Measurements from ENCODE around the gene BAIAP2.

The BAIAP2 gene

GRCh38 chr17:81039854-81040758 lies 5.2 kb downstream of the BAIAP2 start:
- peak; percentile 68 for DNase-seq (ENCODE audit: low read depth)
- H3K4me3 ChIP-seq (ENCODE audit: low read depth, low read length), result no peak overlapping the region
- TF ChIP-seq, protein P1, sequence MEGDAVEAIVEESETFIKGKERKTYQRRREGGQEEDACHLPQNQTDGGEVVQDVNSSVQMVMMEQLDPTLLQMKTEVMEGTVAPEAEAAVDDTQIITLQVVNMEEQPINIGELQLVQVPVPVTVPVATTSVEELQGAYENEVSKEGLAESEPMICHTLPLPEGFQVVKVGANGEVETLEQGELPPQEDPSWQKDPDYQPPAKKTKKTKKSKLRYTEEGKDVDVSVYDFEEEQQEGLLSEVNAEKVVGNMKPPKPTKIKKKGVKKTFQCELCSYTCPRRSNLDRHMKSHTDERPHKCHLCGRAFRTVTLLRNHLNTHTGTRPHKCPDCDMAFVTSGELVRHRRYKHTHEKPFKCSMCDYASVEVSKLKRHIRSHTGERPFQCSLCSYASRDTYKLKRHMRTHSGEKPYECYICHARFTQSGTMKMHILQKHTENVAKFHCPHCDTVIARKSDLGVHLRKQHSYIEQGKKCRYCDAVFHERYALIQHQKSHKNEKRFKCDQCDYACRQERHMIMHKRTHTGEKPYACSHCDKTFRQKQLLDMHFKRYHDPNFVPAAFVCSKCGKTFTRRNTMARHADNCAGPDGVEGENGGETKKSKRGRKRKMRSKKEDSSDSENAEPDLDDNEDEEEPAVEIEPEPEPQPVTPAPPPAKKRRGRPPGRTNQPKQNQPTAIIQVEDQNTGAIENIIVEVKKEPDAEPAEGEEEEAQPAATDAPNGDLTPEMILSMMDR (conservative IDR thresholded peaks at IDR 0.05; ENCODE audit: low read depth, low read length), result no peak

- no peak overlapping the region for H3K4me3 ChIP-seq (ENCODE audit: low read depth, low read length)
- no peak for DNase-seq (ENCODE audit: low read depth)
- TF ChIP-seq, protein P1 (conservative IDR thresholded peaks at IDR 0.05; ENCODE audit: low read depth, low read length), result peak; percentile 63
Observed at GRCh38 chr17:81040791-81041337, 5.9 kb downstream of the BAIAP2 start.

DNA sequence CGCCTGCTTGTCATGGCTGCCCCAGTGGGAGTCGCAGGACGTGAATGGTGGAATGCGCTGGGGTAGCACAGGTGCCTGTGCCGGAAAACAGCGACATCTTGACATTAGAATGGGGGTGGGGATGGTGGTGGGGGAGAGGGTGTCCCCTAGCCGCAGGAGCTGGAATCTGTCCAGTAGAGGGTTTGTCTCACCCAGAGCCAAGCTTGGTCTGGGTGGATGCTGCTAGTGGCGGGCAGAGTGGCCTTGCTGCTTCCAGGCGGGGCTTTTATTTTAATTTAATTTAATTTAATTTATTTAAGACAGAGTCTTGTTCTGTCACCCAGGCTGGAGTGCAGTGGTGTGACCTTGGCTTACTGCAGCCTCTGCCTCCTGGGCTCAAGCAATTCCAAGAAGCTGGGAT lies 7.7 kb downstream of the BAIAP2 start:
- no peak for DNase-seq (ENCODE audit: low read depth)
- no peak overlapping the region for H3K4me3 ChIP-seq (ENCODE audit: low read depth, low read length)
- TF ChIP-seq, protein P1 (conservative IDR thresholded peaks at IDR 0.05; ENCODE audit: low read depth, low read length), result no peak

DNA sequence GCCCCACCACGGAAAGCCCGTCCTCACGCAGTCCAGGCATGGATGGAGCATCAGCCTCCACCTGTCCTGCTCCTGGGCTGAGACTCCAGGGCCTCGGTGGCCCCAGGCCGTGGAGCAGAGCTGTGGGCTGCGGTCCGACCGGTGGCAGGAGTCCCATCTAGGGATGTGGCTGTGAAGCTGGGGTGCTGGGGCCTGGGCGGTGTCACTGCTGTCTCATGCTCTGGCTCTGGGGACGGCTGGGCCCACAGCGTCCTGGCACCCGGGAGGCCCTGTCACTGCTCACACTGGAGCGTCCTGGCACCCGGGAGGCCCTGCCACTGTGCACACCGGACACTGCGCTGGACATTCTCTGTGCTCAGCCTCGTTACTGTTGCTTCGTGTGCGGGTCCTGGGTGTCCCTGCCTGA lies 8.4 kb downstream of the BAIAP2 start:
- TF ChIP-seq, protein P1 (conservative IDR thresholded peaks at IDR 0.05; ENCODE audit: low read depth, low read length), result no peak
- no peak for DNase-seq (ENCODE audit: low read depth)
- no peak overlapping the region for H3K4me3 ChIP-seq (ENCODE audit: low read depth, low read length)

- TF ChIP-seq, protein P1 (conservative IDR thresholded peaks at IDR 0.05; ENCODE audit: low read depth, low read length), result no peak
- H3K4me3 ChIP-seq (ENCODE audit: low read depth, low read length), result no peak overlapping the region
Observed at GRCh38 chr17:81043725-81044427, 8.9 kb downstream of the BAIAP2 start.

DNA sequence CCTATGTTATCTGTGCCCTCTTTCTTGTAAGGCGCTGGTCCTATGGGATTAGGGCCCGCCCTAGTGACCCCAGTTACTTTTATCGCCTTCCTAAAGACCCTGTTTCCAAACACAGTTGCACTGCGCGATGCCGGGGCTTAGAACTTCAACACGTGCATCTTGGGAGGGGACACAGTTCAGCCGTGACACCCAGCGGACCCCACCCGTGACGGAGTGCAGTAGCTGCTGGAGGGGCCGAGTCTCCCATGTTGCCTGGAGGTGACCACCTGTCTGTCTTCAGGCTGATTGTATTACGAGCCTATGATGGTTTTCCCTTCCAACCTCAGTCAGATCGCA lies 9.4 kb downstream of the BAIAP2 start:
- no peak for DNase-seq (ENCODE audit: low read depth)
- TF ChIP-seq, protein P1 (conservative IDR thresholded peaks at IDR 0.05; ENCODE audit: low read depth, low read length), result no peak
- H3K4me3 ChIP-seq (ENCODE audit: low read depth, low read length), result no peak overlapping the region

More at GRCh38 chr17:81043725-81044427, 8.9 kb downstream of the BAIAP2 start:
- DNase-seq (ENCODE audit: low read depth), result peak; percentile 76

Data from choroid plexus epithelial cell (primary cell).